ENCODE results near the gene MSMP.
A peak's percentile ranks its signal among the peaks of the same experiment; 100 is the strongest.

Gene MSMP

GRCh38 chr9:35771075-35771433 is 17.0 kb upstream of the MSMP start:
- no peak for DNase-seq

GRCh38 chr9:35769763-35770162 is 15.7 kb upstream of the MSMP start:
- no peak for DNase-seq

GRCh38 chr9:35767458-35767857 is 13.4 kb upstream of the MSMP start:
- no peak for DNase-seq

- DNase-seq, result no peak
Observed at GRCh38 chr9:35766997-35767396, 12.9 kb upstream of the MSMP start.

GRCh38 chr9:35763803-35764202 is 9.7 kb upstream of the MSMP start:
- no peak for DNase-seq

- DNase-seq, result no peak
Observed at GRCh38 chr9:35763181-35763580, 9.1 kb upstream of the MSMP start.

- no peak for DNase-seq
Observed at GRCh38 chr9:35760651-35761050, 6.6 kb upstream of the MSMP start.

- no peak for DNase-seq
Observed at GRCh38 chr9:35759795-35760194, 5.7 kb upstream of the MSMP start.

- DNase-seq, result no peak
Observed at GRCh38 chr9:35758475-35759050, 4.5 kb upstream of the MSMP start.

- DNase-seq, result no peak
Observed at GRCh38 chr9:35757892-35758275, 3.8 kb upstream of the MSMP start.

- DNase-seq, result no peak
Observed at GRCh38 chr9:35757226-35757891, 3.3 kb upstream of the MSMP start.

GRCh38 chr9:35756275-35757225 is 2.5 kb upstream of the MSMP start:
- DNase-seq, result peak; percentile 39 to 73 (median 64)

GRCh38 chr9:35755071-35755470 is 995 bp upstream of the MSMP start:
- DNase-seq, result no peak

- DNase-seq, result no peak
Observed at GRCh38 chr9:35753466-35753865, 610 bp downstream of the MSMP start.

GRCh38 chr9:35750256-35750531 is 3.9 kb downstream of the MSMP start:
- no peak for DNase-seq

- peak in 1 of 4 experiments; percentile 24 for DNase-seq
Observed at GRCh38 chr9:35749515-35750255, 4.4 kb downstream of the MSMP start.

GRCh38 chr9:35748858-35749514 is 5.1 kb downstream of the MSMP start, which contains the start of the genes GBA2 and RGP1:
Gene GBA2 (minus strand): TSS chr9:35749228. CDS start chr9:35748704, 524 bp downstream.
Gene RGP1 (plus strand): TSS chr9:35749287. CDS start chr9:35749756, 469 bp downstream.
- peak; percentile 28 to 51 (median 35) for DNase-seq

- DNase-seq, result no peak
Observed at GRCh38 chr9:35748242-35748857, 5.7 kb downstream of the MSMP start.

- no peak for DNase-seq
Observed at GRCh38 chr9:35746583-35746982, 7.5 kb downstream of the MSMP start.

GRCh38 chr9:35745569-35745968 is 8.5 kb downstream of the MSMP start:
- no peak for DNase-seq

GRCh38 chr9:35743880-35744518 is 10.1 kb downstream of the MSMP start:
- DNase-seq, result no peak

GRCh38 chr9:35743452-35743851 is 10.6 kb downstream of the MSMP start:
- DNase-seq, result no peak

Measured in activated naive CD4-positive, alpha-beta T cell (primary cell).